NK-92 treated with Interleukin-12 subunit alpha and Interleukin-12 subunit beta, amount 100 ng/mL, for 24 hours (cell line): ENCODE results near the gene ATOSB.

Experiments used
- DNase-seq: peaks from one replicate; lab custom pipeline; 2025; lab: John Stamatoyannopoulos, UW

The ATOSB gene

GRCh38 chr9:35114113-35114839 is 1.4 kb downstream of the ATOSB start:
- DNase-seq = no peak

GRCh38 chr9:35112257-35113020 is 3.2 kb downstream of the ATOSB start:
- DNase-seq = no peak

- DNase-seq = peak; percentile 96
Observed at GRCh38 chr9:35111001-35111933, 4.4 kb downstream of the ATOSB start.

- no peak for DNase-seq
Observed at GRCh38 chr9:35110327-35110761, 5.3 kb downstream of the ATOSB start.

GRCh38 chr9:35108946-35109575 is 6.6 kb downstream of the ATOSB start:
- DNase-seq = no peak

GRCh38 chr9:35108461-35108860 is 7.2 kb downstream of the ATOSB start:
- no peak for DNase-seq

- DNase-seq = no peak
Observed at GRCh38 chr9:35107297-35108290, 8.1 kb downstream of the ATOSB start.

- DNase-seq = no peak
Observed at GRCh38 chr9:35106343-35106730, 9.3 kb downstream of the ATOSB start.

- DNase-seq = no peak
Observed at GRCh38 chr9:35105571-35106342, 9.9 kb downstream of the ATOSB start.

GRCh38 chr9:35105126-35105525 is 10.5 kb downstream of the ATOSB start:
- no peak for DNase-seq

- DNase-seq = no peak
Observed at GRCh38 chr9:35104586-35104985, 11.1 kb downstream of the ATOSB start.

- DNase-seq = no peak
Observed at GRCh38 chr9:35103660-35104191, 11.9 kb downstream of the ATOSB start.

- DNase-seq = peak; percentile 88
Observed at GRCh38 chr9:35102769-35103659, 12.6 kb downstream of the ATOSB start, which contains the start of gene STOML2. Gene STOML2, minus strand, starts transcription at chr9:35103131. Its CDS starts 37 bp downstream, at chr9:35103094.

- DNase-seq = no peak
Observed at GRCh38 chr9:35102465-35102768, 13.2 kb downstream of the ATOSB start.

GRCh38 chr9:35097573-35097972 is 18.1 kb downstream of the ATOSB start:
- DNase-seq = no peak

- peak; percentile 81 for DNase-seq
Observed at GRCh38 chr9:35096035-35096849, 19.4 kb downstream of the ATOSB start, which contains the start of gene PIGO. Gene PIGO, minus strand, starts transcription at chr9:35096591. Its CDS starts 1,026 bp downstream, at chr9:35095565.

GRCh38 chr9:35091536-35091935 is 24.1 kb downstream of the ATOSB start:
- DNase-seq = no peak

- no peak for DNase-seq
Observed at GRCh38 chr9:35089434-35089833, 26.2 kb downstream of the ATOSB start.
